NB4 (cell line): ENCODE measurements around the gene OR2W1.

Experiments used
- CTCF ChIP-seq: IDR thresholded peaks from one replicate; pipeline ENCODE4 v1.5.1; 2012; ENCODE audit warnings: low read depth, low read length
- MAX ChIP-seq: IDR thresholded peaks from 2 replicates; pipeline ENCODE4 v1.6.1; 2011; ENCODE audit warnings: low read depth, low read length
- MYC ChIP-seq: IDR thresholded peaks from 2 replicates; pipeline ENCODE4 v1.6.1; 2011; ENCODE audit warnings: low read depth, low read length
- POLR2A ChIP-seq: IDR thresholded peaks from 2 replicates; pipeline ENCODE4 v1.6.1; 2011; ENCODE audit warnings: mild to moderate bottlenecking; ENCODE audit not compliant: insufficient read length; ENCODE audit errors: extremely low read depth

GRCh38 chr6:29008089-29008488, 36.9 kb downstream of the OR2W1 start:
- no peak for TF ChIP-seq POLR2A
- TF ChIP-seq CTCF = no peak
- no peak for TF ChIP-seq MYC
- TF ChIP-seq MAX = no peak
